DMS79 (cell line): Measurements from ENCODE around the gene ZC3H12C.

Source experiments
- DNase-seq: peaks from one replicate; lab custom pipeline; 2025; lab: John Stamatoyannopoulos, UW

Gene ZC3H12C

GRCh38 chr11:110152199-110152598, 59.0 kb downstream of the ZC3H12C start:
- DNase-seq: no peak

- DNase-seq: no peak
Observed at GRCh38 chr11:110153474-110153873, 60.3 kb downstream of the ZC3H12C start.

GRCh38 chr11:110156503-110156902, 63.3 kb downstream of the ZC3H12C start:
- no peak for DNase-seq

- DNase-seq: no peak
Observed at GRCh38 chr11:110158317-110159200, 65.4 kb downstream of the ZC3H12C start.

- DNase-seq: no peak
Observed at GRCh38 chr11:110159476-110159875, 66.3 kb downstream of the ZC3H12C start.

- no peak for DNase-seq
Observed at GRCh38 chr11:110160016-110160415, 66.8 kb downstream of the ZC3H12C start.

GRCh38 chr11:110160437-110160836, 67.2 kb downstream of the ZC3H12C start:
- no peak for DNase-seq

GRCh38 chr11:110161061-110161460, 67.9 kb downstream of the ZC3H12C start:
- no peak for DNase-seq

- no peak for DNase-seq
Observed at GRCh38 chr11:110162216-110162615, 69.0 kb downstream of the ZC3H12C start.

GRCh38 chr11:110165039-110165925, 72.1 kb downstream of the ZC3H12C start:
- no peak for DNase-seq

- no peak for DNase-seq
Observed at GRCh38 chr11:110168033-110168803, 75.0 kb downstream of the ZC3H12C start.

- DNase-seq: no peak
Observed at GRCh38 chr11:110169738-110170137, 76.5 kb downstream of the ZC3H12C start.

- no peak for DNase-seq
Observed at GRCh38 chr11:110172468-110173065, 79.4 kb downstream of the ZC3H12C start.

- DNase-seq: no peak
Observed at GRCh38 chr11:110173811-110174644, 80.8 kb downstream of the ZC3H12C start.

- no peak for DNase-seq
Observed at GRCh38 chr11:110174645-110175310, 81.6 kb downstream of the ZC3H12C start.

- DNase-seq: no peak
Observed at GRCh38 chr11:110176366-110177085, 83.3 kb downstream of the ZC3H12C start.

- no peak for DNase-seq
Observed at GRCh38 chr11:110177086-110177456, 83.9 kb downstream of the ZC3H12C start.

- DNase-seq: no peak
Observed at GRCh38 chr11:110179064-110179463, 85.9 kb downstream of the ZC3H12C start.

- DNase-seq: no peak
Observed at GRCh38 chr11:110182886-110183285, 89.7 kb downstream of the ZC3H12C start.

- no peak for DNase-seq
Observed at GRCh38 chr11:110184456-110184855, 91.3 kb downstream of the ZC3H12C start.
